ENCODE results near the gene ADGRL1.
"Not testable (repeated sequence)": the region's sequence is repeated elsewhere in the genome, so short reads cannot be mapped to it uniquely, and the experiment has no call there.

The ADGRL1 gene

GRCh38 chr19:14158276-14159023 lies 47.5 kb downstream of the ADGRL1 start:
- DNase-seq: no peak

GRCh38 chr19:14156971-14157717 lies 48.8 kb downstream of the ADGRL1 start:
- DNase-seq: no peak

GRCh38 chr19:14156122-14156521 lies 49.8 kb downstream of the ADGRL1 start:
- no peak for DNase-seq

- DNase-seq: no peak
Observed at GRCh38 chr19:14155371-14155770, 50.6 kb downstream of the ADGRL1 start.

- DNase-seq: no peak
Observed at GRCh38 chr19:14152713-14153112, 53.3 kb downstream of the ADGRL1 start.

- DNase-seq: no peak
Observed at GRCh38 chr19:14150770-14151661, 55.0 kb downstream of the ADGRL1 start.

GRCh38 chr19:14150041-14150769 lies 55.8 kb downstream of the ADGRL1 start:
- no peak for DNase-seq

GRCh38 chr19:14149509-14149994 lies 56.4 kb downstream of the ADGRL1 start:
- peak in 3 of 4 experiments; percentile 21 to 55 (median 51) for DNase-seq

- DNase-seq: no peak
Observed at GRCh38 chr19:14148751-14149410, 57.1 kb downstream of the ADGRL1 start.

GRCh38 chr19:14147797-14148605 lies 58.0 kb downstream of the ADGRL1 start:
- peak in 3 of 4 experiments; percentile 12 to 31 (median 21) for DNase-seq

- no peak for DNase-seq
Observed at GRCh38 chr19:14146789-14147216, 59.2 kb downstream of the ADGRL1 start.

- DNase-seq: not testable (repeated sequence)
Observed at GRCh38 chr19:14146169-14146568, 59.8 kb downstream of the ADGRL1 start.

- no peak for DNase-seq
Observed at GRCh38 chr19:14145381-14145780, 60.6 kb downstream of the ADGRL1 start.

GRCh38 chr19:14142262-14143190 lies 63.4 kb downstream of the ADGRL1 start:
- no peak for DNase-seq

GRCh38 chr19:14141041-14141440 lies 64.9 kb downstream of the ADGRL1 start:
- DNase-seq: no peak

- DNase-seq: no peak
Observed at GRCh38 chr19:14139944-14140343, 66.0 kb downstream of the ADGRL1 start.

GRCh38 chr19:14138576-14139265 lies 67.2 kb downstream of the ADGRL1 start:
- no peak for DNase-seq

- DNase-seq: peak; percentile 97 to 100 (median 100)
Observed at GRCh38 chr19:14136509-14137281, 69.3 kb downstream of the ADGRL1 start, which contains the start of gene ASF1B. ASF1B (minus strand) TSS chr19:14136589; CDS start chr19:14136456, 133 bp downstream.
